Adrenal gland (tissue), 5 donors: ENCODE data around the gene WWOX.

Experiments used
- POLR2A ChIP-seq, 2 donors: fragments of 450-650 bp; IDR thresholded peaks; one replicate each; pipeline ENCODE4 v1.6.1; 2017; ENCODE audit warnings: antibody characterized with exemption in 2 of 2, mild to moderate bottlenecking in 2 of 2, moderate library complexity in 1 of 2
- TF ChIP-seq, protein P1 (sequence below), 6 experiments: fragments of 450-650 bp in 4 of 6; fragments of 200-600 bp in 2 of 6; sonication (generic) in 1 of 6; IDR thresholded peaks; 1 replicate in 5 of 6; 2 replicates in 1 of 6; pipeline versions ENCODE4 v1.5.1 to v1.8.0; 2016 to 2021; ENCODE audit warnings: antibody characterized with exemption in 6 of 6, mild to moderate bottlenecking in 2 of 6, moderate library complexity in 1 of 6
- donor health status: DM: no; HTN: no; CAD: no.

DNA sequence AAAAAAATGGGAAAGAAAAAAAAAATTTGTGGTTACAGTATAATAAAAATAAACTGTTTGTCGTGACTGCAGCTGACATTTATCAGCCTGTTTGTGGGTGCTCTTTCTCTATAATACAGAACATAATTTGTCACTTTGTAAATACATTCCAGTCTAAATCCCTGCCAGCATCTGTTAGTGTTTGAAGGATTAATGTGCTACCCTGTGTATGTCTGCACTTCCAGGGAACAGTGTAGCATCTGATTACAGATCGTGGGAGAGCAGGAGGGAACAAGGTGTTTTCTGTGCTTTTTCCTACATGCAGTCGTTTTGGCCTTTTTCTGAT lies 265.1 kb downstream of the WWOX start:
- TF ChIP-seq, protein P1, sequence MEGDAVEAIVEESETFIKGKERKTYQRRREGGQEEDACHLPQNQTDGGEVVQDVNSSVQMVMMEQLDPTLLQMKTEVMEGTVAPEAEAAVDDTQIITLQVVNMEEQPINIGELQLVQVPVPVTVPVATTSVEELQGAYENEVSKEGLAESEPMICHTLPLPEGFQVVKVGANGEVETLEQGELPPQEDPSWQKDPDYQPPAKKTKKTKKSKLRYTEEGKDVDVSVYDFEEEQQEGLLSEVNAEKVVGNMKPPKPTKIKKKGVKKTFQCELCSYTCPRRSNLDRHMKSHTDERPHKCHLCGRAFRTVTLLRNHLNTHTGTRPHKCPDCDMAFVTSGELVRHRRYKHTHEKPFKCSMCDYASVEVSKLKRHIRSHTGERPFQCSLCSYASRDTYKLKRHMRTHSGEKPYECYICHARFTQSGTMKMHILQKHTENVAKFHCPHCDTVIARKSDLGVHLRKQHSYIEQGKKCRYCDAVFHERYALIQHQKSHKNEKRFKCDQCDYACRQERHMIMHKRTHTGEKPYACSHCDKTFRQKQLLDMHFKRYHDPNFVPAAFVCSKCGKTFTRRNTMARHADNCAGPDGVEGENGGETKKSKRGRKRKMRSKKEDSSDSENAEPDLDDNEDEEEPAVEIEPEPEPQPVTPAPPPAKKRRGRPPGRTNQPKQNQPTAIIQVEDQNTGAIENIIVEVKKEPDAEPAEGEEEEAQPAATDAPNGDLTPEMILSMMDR (IDR thresholded peaks at IDR 0.05): no peak
- no peak for TF ChIP-seq POLR2A (IDR thresholded peaks at IDR 0.05)
